ENCODE measurements around the gene EFNB1. TPM values are rescaled to one million over a fixed set of nuclear protein-coding genes. Genes with fewer than 3 reads are reported as not detected.

Gene EFNB1
- total RNA-seq, 6 experiments from 2014 or later: 6.1 to 17.4 (median 10.4) TPM

GRCh38 chrX:68830419-68831404, 1.9 kb downstream of the EFNB1 start:
- no peak for DNase-seq
- intact Hi-C loops (cut with DNase I): loop anchor here in 1 of 2 donors (10.0 kb wide), 1 partner anchor 234 kb away; no protein-coding TSS in a partner anchor
- Histone ChIP-seq H3K27me3 (peaks cover 0 to 8% of the 10 kb centered on the region in 2 donors), H3K36me3 (no peaks in the 10 kb centered on the region), H3K4me1 (no peaks in the 10 kb centered on the region), H3K27ac (peak overlapping the region; percentile 44 to 81 (median 62)), H3K9me3 (no peaks in the 10 kb centered on the region), H3K4me3 (peak overlapping the region; percentile 67 to 70 (median 69))
- 28% methylated on average over 15 of the region's 29 CpGs for WGBS (ENCODE audit: insufficient coverage, low coverage, low lambda C conversion rate, missing lambda C conversion rate)
- TF ChIP-seq POLR2A (IDR thresholded peaks at IDR 0.05) (no peak), CTCF (IDR thresholded peaks at IDR 0.05) (no peak)
- no peak for ATAC-seq

- H3K27ac ChIP-seq: no peak overlapping the region
- TF ChIP-seq CTCF (IDR thresholded peaks at IDR 0.05) (no peak), POLR2A (IDR thresholded peaks at IDR 0.05) (no peak)
- H3K4me1 ChIP-seq: no peaks in the 10 kb centered on the region
- no peaks in the 10 kb centered on the region for H3K36me3 ChIP-seq
- DNase-seq (no peak), ATAC-seq (no peak)
- peak overlapping the region; percentile 67 to 70 (median 69) for H3K4me3 ChIP-seq
- WGBS (ENCODE audit: insufficient coverage, low coverage, low lambda C conversion rate, missing lambda C conversion rate): 11% methylated on average over 3 of the region's 7 CpGs
- H3K9me3 ChIP-seq: no peaks in the 10 kb centered on the region
- intact Hi-C loops (cut with DNase I): loop anchor here in 1 of 2 donors (10.0 kb wide), 1 partner anchor 233 kb away; no protein-coding TSS in a partner anchor
- peaks cover 0 to 8% of the 10 kb centered on the region in 2 donors for H3K27me3 ChIP-seq
These were observed 2.7 kb downstream of the EFNB1 start for GRCh38 chrX:68831405-68832100.

GRCh38 chrX:68832101-68832416, 3.2 kb downstream of the EFNB1 start:
- ATAC-seq (peak in 3 of 4 donors; percentile 2 to 12 (median 10)), DNase-seq (peak in 1 of 3 donors; percentile 60)
- Histone ChIP-seq H3K4me3 (peak overlapping the region in 1 of 3 donors; percentile 70), H3K27ac (no peak overlapping the region), H3K27me3 (peaks cover 0 to 4% of the 10 kb centered on the region in 2 donors), H3K4me1 (no peaks in the 10 kb centered on the region), H3K9me3 (no peaks in the 10 kb centered on the region), H3K36me3 (no peaks in the 10 kb centered on the region)
- intact Hi-C loops (cut with DNase I): loop anchor here in 1 of 2 donors (10.0 kb wide), 1 partner anchor 233 kb away; no protein-coding TSS in a partner anchor
- no peak for TF ChIP-seq CTCF (IDR thresholded peaks at IDR 0.05)
- WGBS (ENCODE audit: insufficient coverage, low coverage, low lambda C conversion rate, missing lambda C conversion rate): 20% methylated on average over 8 of the region's 11 CpGs

- H3K36me3 ChIP-seq: no peaks in the 10 kb centered on the region
- H3K4me1 ChIP-seq: no peaks in the 10 kb centered on the region
- intact Hi-C loops (cut with DNase I): loop anchor here in 1 of 2 donors (10.0 kb wide), 1 partner anchor 232 kb away; no protein-coding TSS in a partner anchor
- no peak for ATAC-seq
- no peak for TF ChIP-seq POLR2A (IDR thresholded peaks at IDR 0.05)
- no peak for TF ChIP-seq CTCF (IDR thresholded peaks at IDR 0.05)
- no peak for DNase-seq
- 48% methylated on average over 7 of the region's 12 CpGs for WGBS (ENCODE audit: insufficient coverage, low coverage, low lambda C conversion rate, missing lambda C conversion rate)
- no peak overlapping the region for H3K27ac ChIP-seq
- peak overlapping the region in 1 of 3 donors; percentile 70 for H3K4me3 ChIP-seq
- no peaks in the 10 kb centered on the region for H3K27me3 ChIP-seq
- H3K9me3 ChIP-seq: no peaks in the 10 kb centered on the region
These were observed 4.0 kb downstream of the EFNB1 start for GRCh38 chrX:68832516-68833447.
